Smooth muscle cell (in vitro differentiated cells): Measurements from ENCODE around the gene COX19. TPM values are rescaled to one million over a fixed set of nuclear protein-coding genes. Genes with fewer than 3 reads are reported as not detected.

Experiments
- DNase-seq: peaks from one replicate; lab custom pipeline; 2025; ENCODE audit not compliant: unreplicated experiment; lab: John Stamatoyannopoulos, UW
- H2AFZ ChIP-seq: fragments of 200-600 bp; sonication (generic); 2 replicates; pipeline ENCODE4 v1.6.0; 2016; ENCODE audit warnings: antibody characterized with exemption, low read depth, mild to moderate bottlenecking
- H3F3A ChIP-seq: fragments of 200-600 bp; sonication (generic); 2 replicates; pipeline ENCODE4 v1.6.0; 2017; ENCODE audit warnings: antibody characterized with exemption, low read depth
- H3K27ac ChIP-seq: fragments of 200-600 bp; sonication (generic); 2 replicates; pipeline ENCODE4 v1.5.1; 2016; ENCODE audit warnings: low read depth, mild to moderate bottlenecking
- H3K27me3 ChIP-seq: fragments of 200-600 bp; sonication (generic); 2 replicates; pipeline ENCODE4 v1.6.1; 2016; ENCODE audit warnings: low read depth, mild to moderate bottlenecking
- H3K36me3 ChIP-seq: fragments of 200-600 bp; sonication (generic); 2 replicates; pipeline ENCODE4 v1.5.1; 2016; ENCODE audit warnings: low read depth
- H3K4me1 ChIP-seq: fragments of 200-600 bp; sonication (generic); 2 replicates; pipeline ENCODE4 v1.5.1; 2016; ENCODE audit warnings: low read depth
- H3K4me2 ChIP-seq: fragments of 200-600 bp; sonication (generic); 2 replicates; pipeline ENCODE4 v1.6.0; 2016; ENCODE audit warnings: mild to moderate bottlenecking
- H3K4me3 ChIP-seq: fragments of 200-600 bp; sonication (generic); 2 replicates; pipeline ENCODE4 v1.5.1; 2016; ENCODE audit warnings: mild to moderate bottlenecking
- H3K79me2 ChIP-seq: fragments of 200-600 bp; sonication (generic); 2 replicates; pipeline ENCODE4 v1.6.0; 2016; ENCODE audit warnings: low read depth, mild to moderate bottlenecking
- H3K9ac ChIP-seq: fragments of 200-600 bp; sonication (generic); 2 replicates; pipeline ENCODE4 v1.6.0; 2016; ENCODE audit warnings: low read depth
- H3K9me3 ChIP-seq: fragments of 200-600 bp; sonication (generic); replicated peaks from 2 replicates; pipeline ENCODE4 v1.5.1; 2016; ENCODE audit warnings: low read depth
- H4K20me1 ChIP-seq: fragments of 200-600 bp; sonication (generic); 2 replicates; pipeline ENCODE4 v1.6.0; 2016; ENCODE audit warnings: low read depth
- WGBS: methylation state at CpG from one replicate; pipeline ENCODE4 v1.1.7; 2016; ENCODE audit warnings: low lambda C conversion rate; 5-methylcytosine and 5-hydroxymethylcytosine counted together
- microRNA counts: library from miRNA; unstranded; fragments of <30 nt; microRNA quantifications from one replicate; lab custom pipeline; 2016
- microRNA-seq: library from miRNA; unstranded; fragments of <30 nt; microRNA quantifications from one replicate; pipeline ENCODE4, GENCODE V29; 2016; ENCODE audit warnings: borderline number of aligned reads
- polyA plus RNA-seq: library from polyadenylated mRNA; unstranded; fragments of >200 nt; fragmentation: Nextera tagmentation; extraction: Ambion mirVana; gene quantifications from 2 replicates; pipeline ENCODE4 v1.2.1, GENCODE V29; 2016
- small RNA-seq: library from RNA; depleted of rRNA; stranded (forward); fragments of <200 nt; gene quantifications from one replicate; pipeline ENCODE3, GENCODE V24; 2014
- total RNA-seq: library from RNA; depleted of rRNA; stranded (reverse); fragments of >200 nt; gene quantifications from 2 replicates; pipeline ENCODE4 v1.2.3, GENCODE V29; 2014
- TF ChIP-seq, protein P1 (sequence below): fragments of 200-600 bp; sonication (generic); IDR thresholded peaks from 2 replicates; pipeline ENCODE4 v1.5.1; 2017; ENCODE audit warnings: borderline replicate concordance, mild to moderate bottlenecking, antibody characterized with exemption; ENCODE audit not compliant: insufficient read depth, poor library complexity, severe bottlenecking

The COX19 gene
- total and polyA plus RNA-seq, 2 experiments from 2014 or later: 10.0 to 10.4 TPM

DNA sequence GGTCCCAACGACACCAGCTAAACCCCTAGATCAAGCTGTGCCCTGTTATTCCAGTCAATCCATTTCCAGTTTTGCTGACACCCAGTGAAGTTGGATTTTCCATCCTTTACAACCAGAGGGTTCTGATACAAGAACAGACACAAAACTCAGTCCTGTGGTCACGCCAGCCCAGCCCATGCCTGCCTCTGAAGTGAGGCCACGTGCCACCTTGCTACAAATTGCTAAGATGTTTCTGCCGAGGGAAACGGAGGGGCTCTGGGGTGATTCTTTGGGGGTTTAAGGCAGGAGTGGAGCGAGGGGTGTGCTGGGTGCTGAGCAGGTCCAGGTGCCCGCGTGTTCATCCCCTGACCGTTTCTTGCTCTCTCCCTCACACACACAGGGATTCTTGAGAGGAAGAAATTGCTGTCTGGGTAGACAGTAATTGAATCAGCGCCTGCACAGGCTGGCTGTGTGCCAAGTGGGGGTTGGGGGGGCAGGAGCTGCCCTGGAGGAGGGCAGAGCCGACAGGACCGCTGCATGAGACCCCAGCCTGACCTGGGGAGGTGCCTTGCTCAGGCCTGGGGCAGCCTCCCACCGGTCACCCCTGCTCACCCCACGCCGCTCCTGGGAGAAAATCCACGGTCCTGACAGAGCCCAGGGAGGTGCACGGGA is 58.9 kb downstream of the COX19 start:
- H3K9me3 ChIP-seq: no peaks in the 10 kb centered on the region
- no peaks in the 10 kb centered on the region for H3K27me3 ChIP-seq
- 79% methylated on average over 11 of the region's 17 CpGs for WGBS
- no peak overlapping the region for H3K27ac ChIP-seq
- no peak overlapping the region for H2AFZ ChIP-seq
- H3K36me3 ChIP-seq: no peaks in the 10 kb centered on the region
- no peak overlapping the region for H3K4me2 ChIP-seq
- H3K9ac ChIP-seq: no peak overlapping the region
- H3K4me1 ChIP-seq: no peaks in the 10 kb centered on the region
- DNase-seq: no peak
- TF ChIP-seq, protein P1, sequence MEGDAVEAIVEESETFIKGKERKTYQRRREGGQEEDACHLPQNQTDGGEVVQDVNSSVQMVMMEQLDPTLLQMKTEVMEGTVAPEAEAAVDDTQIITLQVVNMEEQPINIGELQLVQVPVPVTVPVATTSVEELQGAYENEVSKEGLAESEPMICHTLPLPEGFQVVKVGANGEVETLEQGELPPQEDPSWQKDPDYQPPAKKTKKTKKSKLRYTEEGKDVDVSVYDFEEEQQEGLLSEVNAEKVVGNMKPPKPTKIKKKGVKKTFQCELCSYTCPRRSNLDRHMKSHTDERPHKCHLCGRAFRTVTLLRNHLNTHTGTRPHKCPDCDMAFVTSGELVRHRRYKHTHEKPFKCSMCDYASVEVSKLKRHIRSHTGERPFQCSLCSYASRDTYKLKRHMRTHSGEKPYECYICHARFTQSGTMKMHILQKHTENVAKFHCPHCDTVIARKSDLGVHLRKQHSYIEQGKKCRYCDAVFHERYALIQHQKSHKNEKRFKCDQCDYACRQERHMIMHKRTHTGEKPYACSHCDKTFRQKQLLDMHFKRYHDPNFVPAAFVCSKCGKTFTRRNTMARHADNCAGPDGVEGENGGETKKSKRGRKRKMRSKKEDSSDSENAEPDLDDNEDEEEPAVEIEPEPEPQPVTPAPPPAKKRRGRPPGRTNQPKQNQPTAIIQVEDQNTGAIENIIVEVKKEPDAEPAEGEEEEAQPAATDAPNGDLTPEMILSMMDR: no peak
- H4K20me1 ChIP-seq: no peaks in the 10 kb centered on the region
- H3K4me3 ChIP-seq: no peak overlapping the region
- no peaks in the 10 kb centered on the region for H3F3A ChIP-seq
- no peaks in the 10 kb centered on the region for H3K79me2 ChIP-seq

MicroRNA genes within 50 kb of the gene (microRNA counts, 767-probe panel; counts per million panel counts)
- microRNA hsa-miR-339-3p (lab: Ali Mortazavi, UCI) (183 counts per million), microRNA hsa-miR-339-5p (lab: Ali Mortazavi, UCI) (183 counts per million)

Small RNA genes within 50 kb of the gene (microRNA-seq; reads per million reads assigned to microRNA genes)
- gene MIR339: 652 reads per million, percentile 76 among the genes with 10 or more reads in this experiment

Small RNA genes within 50 kb of the gene (small RNA-seq; reads per million reads assigned to genes)
- 5.6 reads per million, percentile 66 among the genes with 10 or more reads in this experiment for gene MIR339

Other genes with a start within 250 kb of the COX19 start
- 9.9 and 17.0 TPM in 2 replicates for gene DNAAF5, start 248.8 kb downstream of the COX19 start, total RNA-seq
- 13.4 and 13.9 TPM in 2 replicates for gene DNAAF5, start 248.8 kb downstream of the COX19 start, polyA plus RNA-seq
- 5.3 and 6.7 TPM in 2 replicates for gene PRKAR1B, start 248.3 kb downstream of the COX19 start, total RNA-seq
- gene PRKAR1B, start 248.3 kb downstream of the COX19 start, polyA plus RNA-seq: 9.6 and 10.1 TPM in 2 replicates
- gene SUN1, start 143.1 kb downstream of the COX19 start, total RNA-seq: 55.4 and 90.3 TPM in 2 replicates
- 50.7 and 70.6 TPM in 2 replicates for gene SUN1, start 143.1 kb downstream of the COX19 start, polyA plus RNA-seq
- 17.0 and 26.3 TPM in 2 replicates for gene GET4, start 99.0 kb downstream of the COX19 start, total RNA-seq
- 39.9 and 52.3 TPM in 2 replicates for gene GET4, start 99.0 kb downstream of the COX19 start, polyA plus RNA-seq
- gene ADAP1, start 20.9 kb downstream of the COX19 start, total RNA-seq: 2.0 and 3.0 TPM in 2 replicates
- 1.3 and 2.4 TPM in 2 replicates for gene ADAP1, start 20.9 kb downstream of the COX19 start, polyA plus RNA-seq
- not detected in 2 replicates for gene CYP2W1, start 7.6 kb upstream of the COX19 start, total RNA-seq
- 0.44 TPM in 1 of 2 replicates, not detected in the other for gene CYP2W1, start 7.6 kb upstream of the COX19 start, polyA plus RNA-seq
- 1.8 and 3.6 TPM in 2 replicates for gene GPR146, start 69.0 kb upstream of the COX19 start, total RNA-seq
- 2.2 and 3.8 TPM in 2 replicates for gene GPR146, start 69.0 kb upstream of the COX19 start, polyA plus RNA-seq
- gene GPER1, start 112.6 kb upstream of the COX19 start, total RNA-seq: 0.67 and 1.3 TPM in 2 replicates
- 2.3 and 4.0 TPM in 2 replicates for gene GPER1, start 112.6 kb upstream of the COX19 start, polyA plus RNA-seq
- 16.2 and 21.1 TPM in 2 replicates for gene ZFAND2A, start 184.6 kb upstream of the COX19 start, total RNA-seq
- gene ZFAND2A, start 184.6 kb upstream of the COX19 start, polyA plus RNA-seq: 29.9 and 34.2 TPM in 2 replicates